Endodermal cell (in vitro differentiated cells): Measurements from ENCODE around the gene VEGFA. TPM values are rescaled to one million over a fixed set of nuclear protein-coding genes. Genes with fewer than 3 reads are reported as not detected.

Experiments
- DNase-seq: peaks from one replicate; pipeline ENCODE4 v3.0.0-alpha.2; 2017
- H3K27ac ChIP-seq: 2 replicates; pipeline ENCODE4 v1.5.1; 2013; ENCODE audit warnings: mild to moderate bottlenecking, low read depth, low read length, moderate library complexity
- H3K27me3 ChIP-seq: 2 replicates; pipeline ENCODE4 v1.6.1; 2013; ENCODE audit warnings: mild to moderate bottlenecking, low read length, moderate library complexity; ENCODE audit not compliant: insufficient read depth, control insufficient read depth, poor library complexity, severe bottlenecking
- H3K36me3 ChIP-seq: 2 replicates; pipeline ENCODE4 v1.7.0; 2013; ENCODE audit warnings: mild to moderate bottlenecking, low read length, moderate library complexity; ENCODE audit not compliant: control insufficient read depth, insufficient read depth
- H3K4me1 ChIP-seq: one replicate; pipeline ENCODE4 v1.7.0; 2013; ENCODE audit warnings: low read length; ENCODE audit not compliant: control insufficient read depth, insufficient read depth
- H3K4me3 ChIP-seq: 2 replicates; pipeline ENCODE4 v1.5.1; 2013; ENCODE audit warnings: mild to moderate bottlenecking, low read length, moderate library complexity
- H3K9ac ChIP-seq: 2 replicates; pipeline ENCODE4 v1.6.1; 2013; ENCODE audit warnings: mild to moderate bottlenecking, low read length, moderate library complexity; ENCODE audit not compliant: poor library complexity, severe bottlenecking; ENCODE audit errors: extremely low read depth
- H3K9me3 ChIP-seq: 2 replicates; pipeline ENCODE4 v1.6.1; 2013; ENCODE audit warnings: mild to moderate bottlenecking, low read length, moderate library complexity; ENCODE audit not compliant: control insufficient read depth
- H3K27ac Mint-ChIP-seq: 2 replicates; pipeline ENCODE4 v1.8.0; 2020; ENCODE audit warnings: mixed read lengths
- H3K27me3 Mint-ChIP-seq: 2 replicates; pipeline ENCODE4 v1.8.0; 2021; ENCODE audit warnings: mild to moderate bottlenecking, mixed read lengths; ENCODE audit not compliant: insufficient read depth
- H3K36me3 Mint-ChIP-seq: 2 replicates; pipeline ENCODE4 v1.8.0; 2020; ENCODE audit warnings: low read depth, mixed read lengths
- H3K4me1 Mint-ChIP-seq: 2 replicates; pipeline ENCODE4 v1.8.0; 2020; ENCODE audit warnings: mixed read lengths
- H3K4me3 Mint-ChIP-seq: 2 replicates; pipeline ENCODE4 v1.8.0; 2020; ENCODE audit warnings: mild to moderate bottlenecking, moderate library complexity, mixed read lengths
- H3K9me3 Mint-ChIP-seq: 2 replicates; pipeline ENCODE4 v1.8.0; 2020; ENCODE audit warnings: mild to moderate bottlenecking, mixed read lengths
- WGBS, 2 experiments: methylation state at CpG; one replicate each; pipeline versions ENCODE4 v1.1.5 to v1.1.7; 2013; ENCODE audit warnings: missing lambda C conversion rate in 2 of 2, mixed read lengths in 1 of 2; ENCODE audit not compliant: insufficient coverage in 1 of 2, insufficient read length in 1 of 2; 5-methylcytosine and 5-hydroxymethylcytosine counted together
- total RNA-seq, 2 donors: library from RNA; stranded (reverse); fragmentation: NEBNext Ultra II Directional in 1 of 2; extraction: Animal tissue kit (Norgen Biotek cat#: 25700) in 1 of 2; gene quantifications; 2 replicates in 1 of 2; 3 replicates in 1 of 2; pipeline ENCODE4 v1.2.1, GENCODE V29; 2021
- TF ChIP-seq, protein P1 (sequence below): fragments of 200-600 bp; sonication (generic); conservative IDR thresholded peaks from 2 replicates; pipeline ENCODE4 v1.5.0; 2021; ENCODE audit warnings: antibody characterized with exemption, mild to moderate bottlenecking

VEGFA gene
- total RNA-seq, 2 donors from 2014 or later: 163 to 254 TPM

DNA sequence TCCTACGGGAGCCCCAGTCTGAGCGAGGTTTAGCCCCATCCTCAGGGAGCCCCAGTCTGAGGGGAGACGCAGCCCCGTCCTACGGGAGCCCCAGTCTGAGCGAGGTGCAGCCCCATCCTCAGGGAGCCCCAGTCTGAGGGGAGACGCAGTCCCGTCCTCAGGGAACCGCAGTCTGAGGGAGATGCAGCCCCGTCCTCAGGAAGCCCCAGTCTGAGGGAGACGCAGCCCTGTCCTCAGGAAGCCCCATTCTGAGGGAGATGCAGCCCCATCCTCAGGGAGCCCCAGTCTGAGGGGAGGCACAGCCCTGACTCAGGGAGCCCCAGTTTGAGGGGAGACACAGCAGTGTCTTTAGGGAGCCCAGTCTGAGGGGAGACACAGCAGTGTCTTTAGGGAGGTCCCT is 27.9 kb downstream of the VEGFA start:
- Histone ChIP-seq H3K4me1 (peaks cover under 1% of the 10 kb centered on the region), H3K27me3 (no peaks in the 10 kb centered on the region), H3K27ac (no peak overlapping the region), H3K36me3 (no peaks in the 10 kb centered on the region), H3K4me3 (no peak overlapping the region), H3K9ac (no peak overlapping the region), H3K9me3 (no peaks in the 10 kb centered on the region)
- Mint-ChIP-seq H3K9me3 (no peaks in the 10 kb centered on the region), H3K36me3 (no peaks in the 10 kb centered on the region), H3K4me3 (no peak overlapping the region), H3K27ac (no peak overlapping the region), H3K4me1 (peaks cover 12% of the 10 kb centered on the region), H3K27me3 (no peaks in the 10 kb centered on the region)
- TF ChIP-seq, protein P1, sequence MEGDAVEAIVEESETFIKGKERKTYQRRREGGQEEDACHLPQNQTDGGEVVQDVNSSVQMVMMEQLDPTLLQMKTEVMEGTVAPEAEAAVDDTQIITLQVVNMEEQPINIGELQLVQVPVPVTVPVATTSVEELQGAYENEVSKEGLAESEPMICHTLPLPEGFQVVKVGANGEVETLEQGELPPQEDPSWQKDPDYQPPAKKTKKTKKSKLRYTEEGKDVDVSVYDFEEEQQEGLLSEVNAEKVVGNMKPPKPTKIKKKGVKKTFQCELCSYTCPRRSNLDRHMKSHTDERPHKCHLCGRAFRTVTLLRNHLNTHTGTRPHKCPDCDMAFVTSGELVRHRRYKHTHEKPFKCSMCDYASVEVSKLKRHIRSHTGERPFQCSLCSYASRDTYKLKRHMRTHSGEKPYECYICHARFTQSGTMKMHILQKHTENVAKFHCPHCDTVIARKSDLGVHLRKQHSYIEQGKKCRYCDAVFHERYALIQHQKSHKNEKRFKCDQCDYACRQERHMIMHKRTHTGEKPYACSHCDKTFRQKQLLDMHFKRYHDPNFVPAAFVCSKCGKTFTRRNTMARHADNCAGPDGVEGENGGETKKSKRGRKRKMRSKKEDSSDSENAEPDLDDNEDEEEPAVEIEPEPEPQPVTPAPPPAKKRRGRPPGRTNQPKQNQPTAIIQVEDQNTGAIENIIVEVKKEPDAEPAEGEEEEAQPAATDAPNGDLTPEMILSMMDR: no peak
- 89 to 95% methylated on average over 7 to 11 of the region's 11 CpGs for WGBS, 2 experiments
- no peak for DNase-seq

DNA sequence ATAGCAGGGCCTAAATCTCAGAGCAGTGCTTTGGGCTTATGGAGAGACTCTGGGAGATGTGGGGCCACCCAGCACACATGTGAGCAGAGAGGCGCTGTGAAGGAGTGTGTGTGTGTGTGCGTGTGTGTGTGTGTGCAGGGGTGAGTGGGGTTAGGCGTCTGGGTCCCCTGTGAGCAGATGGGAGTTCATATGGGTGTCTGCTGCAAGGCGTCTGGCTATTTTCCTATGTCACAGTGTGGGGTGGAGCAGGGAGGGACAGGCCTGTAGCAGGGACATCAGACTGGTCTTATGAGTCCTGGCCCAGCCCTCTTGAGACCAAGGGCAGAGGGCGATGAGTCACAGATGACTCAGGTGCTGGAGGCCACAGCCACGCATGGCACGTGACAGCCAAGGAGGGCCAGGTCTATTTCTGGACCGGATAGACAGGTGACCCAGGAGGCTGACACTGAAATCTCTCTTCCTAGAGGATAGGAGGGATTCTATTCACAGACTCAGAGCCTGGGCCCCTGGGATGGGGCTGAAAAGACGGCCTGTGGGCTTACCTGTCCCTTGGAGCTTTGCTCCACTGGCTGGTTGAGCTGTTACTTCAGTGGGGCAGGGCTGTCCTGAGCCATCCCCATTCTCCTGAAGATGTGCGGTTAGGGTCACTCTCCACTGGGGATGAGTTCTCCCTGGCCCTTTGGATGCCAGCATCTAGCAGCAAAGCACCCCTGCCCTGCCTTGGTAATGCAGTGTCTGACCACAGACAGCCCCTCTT is 28.9 kb downstream of the VEGFA start:
- H3K4me3 ChIP-seq: no peak overlapping the region
- Mint-ChIP-seq H3K4me3 (no peak overlapping the region), H3K4me1 (peaks cover 20% of the 10 kb centered on the region), H3K36me3 (no peaks in the 10 kb centered on the region), H3K27me3 (no peaks in the 10 kb centered on the region), H3K27ac (no peak overlapping the region), H3K9me3 (no peaks in the 10 kb centered on the region)
- no peaks in the 10 kb centered on the region for H3K9me3 ChIP-seq
- H3K9ac ChIP-seq: no peak overlapping the region
- peaks cover 8% of the 10 kb centered on the region for H3K4me1 ChIP-seq
- TF ChIP-seq, protein P1: no peak
- WGBS, 2 experiments: 79 to 86% methylated on average over 6 to 10 of the region's 10 CpGs
- no peak overlapping the region for H3K27ac ChIP-seq
- no peaks in the 10 kb centered on the region for H3K36me3 ChIP-seq
- no peaks in the 10 kb centered on the region for H3K27me3 ChIP-seq
- DNase-seq: no peak

DNA sequence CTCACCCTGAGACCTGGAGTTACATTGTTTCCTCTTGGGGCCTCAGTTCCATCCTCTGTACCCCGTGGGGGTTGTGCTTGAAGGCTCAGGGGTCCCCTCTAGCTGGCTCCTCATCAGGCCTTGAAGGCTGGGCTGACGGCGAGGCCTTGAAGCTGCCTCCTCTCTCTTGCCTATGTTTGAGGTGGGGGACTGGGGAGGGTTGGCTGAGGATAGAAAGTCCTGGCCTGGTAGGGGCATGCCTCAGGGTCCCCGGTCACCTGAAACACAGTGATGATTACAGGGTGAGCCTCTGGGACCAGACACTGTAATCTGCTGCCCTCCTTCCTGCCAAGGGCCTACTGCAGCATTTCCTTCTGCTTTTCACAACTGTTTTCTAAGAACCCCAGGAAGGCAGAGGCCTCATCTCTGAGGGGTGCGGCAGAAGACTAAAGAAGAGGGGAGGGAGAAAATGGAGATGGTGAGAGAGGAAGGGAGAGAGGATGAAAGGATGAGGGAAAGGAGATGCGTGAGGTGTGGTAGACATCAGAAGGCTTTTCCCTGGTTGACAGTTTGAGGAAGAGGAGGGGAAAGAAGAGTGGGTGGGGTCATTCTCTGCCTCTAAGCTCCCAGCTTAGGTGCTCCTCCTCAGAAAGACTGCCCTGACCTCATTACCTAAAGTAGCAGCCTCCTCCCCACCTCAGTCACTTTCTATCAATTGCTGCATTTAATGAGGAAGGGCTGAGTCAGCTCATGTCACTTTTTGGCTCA is 29.7 kb downstream of the VEGFA start:
- Histone ChIP-seq H3K4me1 (peaks cover 10% of the 10 kb centered on the region), H3K9ac (no peak overlapping the region), H3K9me3 (no peaks in the 10 kb centered on the region), H3K27ac (no peak overlapping the region), H3K36me3 (no peaks in the 10 kb centered on the region), H3K4me3 (no peak overlapping the region), H3K27me3 (no peaks in the 10 kb centered on the region)
- TF ChIP-seq, protein P1: no peak
- DNase-seq: no peak
- Mint-ChIP-seq H3K27me3 (no peaks in the 10 kb centered on the region), H3K27ac (no peak overlapping the region), H3K4me3 (no peak overlapping the region), H3K4me1 (peaks cover 29% of the 10 kb centered on the region), H3K36me3 (no peaks in the 10 kb centered on the region), H3K9me3 (no peaks in the 10 kb centered on the region)
- 56 to 73% methylated on average over 3 to 6 of the region's 6 CpGs for WGBS, 2 experiments
